HL-60/S4 treated with retinoic acid at 250 ng/mL for 4 days and 3 days (cell line): ENCODE data around the gene DPEP2.
"Not testable (repeated sequence)": the region's sequence is repeated elsewhere in the genome, so short reads cannot be mapped to it uniquely, and the experiment has no call there.

Experiments
- in situ Hi-C: fragments of 300-500 bp; cut with MboI; formaldehyde crosslinking; loops from 2 replicates; pipeline ENCODE4 v1.7.0; 2022; ENCODE audit warnings: low sequenced_read_pairs

DPEP2 gene

GRCh38 chr16:67977469-67978227 is 21.6 kb downstream of the DPEP2 start:
- in situ Hi-C loops, result no loop called here

GRCh38 chr16:67977005-67977404 is 22.3 kb downstream of the DPEP2 start:
- in situ Hi-C loops, result no loop called here

GRCh38 chr16:67976205-67976604 is 23.1 kb downstream of the DPEP2 start:
- in situ Hi-C loops, result no loop called here

- in situ Hi-C loops, result no loop called here
These were observed 23.8 kb downstream of the DPEP2 start for GRCh38 chr16:67975321-67976105.

- in situ Hi-C loops, result not testable (repeated sequence)
These were observed 27.0 kb downstream of the DPEP2 start for GRCh38 chr16:67972285-67972684.

- in situ Hi-C loops, result no loop called here
These were observed 28.2 kb downstream of the DPEP2 start for GRCh38 chr16:67971111-67971510.

- in situ Hi-C loops, result no loop called here
These were observed 29.8 kb downstream of the DPEP2 start for GRCh38 chr16:67969254-67970039.

- in situ Hi-C loops, result no loop called here
These were observed 30.7 kb downstream of the DPEP2 start, which contains the start of gene SLC12A4 for GRCh38 chr16:67968400-67969253. Gene SLC12A4, minus strand, starts transcription at chr16:67968637. Its CDS starts 84 bp downstream, at chr16:67968553.

- in situ Hi-C loops, result no loop called here
These were observed 31.3 kb downstream of the DPEP2 start for GRCh38 chr16:67967958-67968399.

GRCh38 chr16:67967183-67967957 is 31.9 kb downstream of the DPEP2 start:
- in situ Hi-C loops, result no loop called here

GRCh38 chr16:67966549-67967182 is 32.6 kb downstream of the DPEP2 start:
- in situ Hi-C loops, result no loop called here

- in situ Hi-C loops, result no loop called here
These were observed 33.4 kb downstream of the DPEP2 start for GRCh38 chr16:67965668-67966548.

- in situ Hi-C loops, result no loop called here
These were observed 34.7 kb downstream of the DPEP2 start for GRCh38 chr16:67964477-67965131.

- in situ Hi-C loops, result no loop called here
These were observed 35.5 kb downstream of the DPEP2 start for GRCh38 chr16:67963662-67964321.

- in situ Hi-C loops, result no loop called here
These were observed 36.0 kb downstream of the DPEP2 start for GRCh38 chr16:67963292-67963661.

GRCh38 chr16:67962135-67962534 is 37.1 kb downstream of the DPEP2 start:
- in situ Hi-C loops, result no loop called here

- in situ Hi-C loops, result no loop called here
These were observed 37.7 kb downstream of the DPEP2 start for GRCh38 chr16:67961551-67961957.
